RKO (cell line): ENCODE results near the gene HKDC1.
A peak's percentile ranks its signal among the peaks of the same experiment; 100 is the strongest.

ENCODE experiments used
- DNase-seq: peaks from one replicate; pipeline ENCODE4 v3.0.0-alpha.2; 2016; ENCODE audit warnings: low spot score

Gene HKDC1

GRCh38 chr10:69217119-69217754 lies 2.9 kb upstream of the HKDC1 start:
- peak; percentile 96 for DNase-seq

GRCh38 chr10:69218831-69219230 lies 1.3 kb upstream of the HKDC1 start:
- no peak for DNase-seq

- no peak for DNase-seq
Observed at GRCh38 chr10:69220507-69220906, 375 bp downstream of the HKDC1 start.

- DNase-seq = peak; percentile 80
Observed at GRCh38 chr10:69222157-69223027, 2.3 kb downstream of the HKDC1 start.

GRCh38 chr10:69223028-69223342 lies 2.9 kb downstream of the HKDC1 start:
- no peak for DNase-seq

GRCh38 chr10:69224862-69225657 lies 4.9 kb downstream of the HKDC1 start:
- no peak for DNase-seq

GRCh38 chr10:69225681-69226080 lies 5.5 kb downstream of the HKDC1 start:
- no peak for DNase-seq

GRCh38 chr10:69226919-69227450 lies 6.9 kb downstream of the HKDC1 start:
- DNase-seq = no peak

GRCh38 chr10:69228151-69228550 lies 8.0 kb downstream of the HKDC1 start:
- no peak for DNase-seq

GRCh38 chr10:69229616-69229916 lies 9.4 kb downstream of the HKDC1 start:
- no peak for DNase-seq

GRCh38 chr10:69230128-69230527 lies 10.0 kb downstream of the HKDC1 start:
- no peak for DNase-seq

GRCh38 chr10:69232252-69232651 lies 12.1 kb downstream of the HKDC1 start:
- peak; percentile 64 for DNase-seq

- no peak for DNase-seq
Observed at GRCh38 chr10:69232736-69233480, 12.8 kb downstream of the HKDC1 start.

- no peak for DNase-seq
Observed at GRCh38 chr10:69234447-69234846, 14.3 kb downstream of the HKDC1 start.

- peak; percentile 76 for DNase-seq
Observed at GRCh38 chr10:69237528-69238159, 17.5 kb downstream of the HKDC1 start.

- no peak for DNase-seq
Observed at GRCh38 chr10:69239136-69239535, 19.0 kb downstream of the HKDC1 start.

- no peak for DNase-seq
Observed at GRCh38 chr10:69239816-69240434, 19.8 kb downstream of the HKDC1 start.

GRCh38 chr10:69240455-69240854 lies 20.3 kb downstream of the HKDC1 start:
- DNase-seq = no peak

- DNase-seq = no peak
Observed at GRCh38 chr10:69241575-69241974, 21.4 kb downstream of the HKDC1 start.

GRCh38 chr10:69242040-69242851 lies 22.1 kb downstream of the HKDC1 start:
- no peak for DNase-seq
